Activated CD4-positive, alpha-beta memory T cell treated with anti-CD3 and anti-CD28 coated beads for 36 hours (primary cell): ENCODE data around the gene FAAP20. TPM values are rescaled to one million over a fixed set of nuclear protein-coding genes. Genes with fewer than 3 reads are reported as not detected.

ENCODE experiments used
- CTCF ChIA-PET: fragments of 350-600 bp; sonication (Branson Sonifier 250); formaldehyde crosslinking; loops from one replicate; lab custom pipeline; 2021; ENCODE audit warnings: antibody characterized with exemption, inconsistent platforms; lab: Charles Lee
- POLR2A ChIA-PET: fragments of 350-600 bp; sonication (Branson Sonifier 250); formaldehyde crosslinking; loops from one replicate; lab custom pipeline; 2021; ENCODE audit warnings: antibody characterized with exemption; lab: Charles Lee
- DNase-seq: peaks from one replicate; pipeline ENCODE4 v3.0.0-alpha.2; 2020
- H3K27ac Mint-ChIP-seq: one replicate; pipeline ENCODE4 v1.8.0; 2021; ENCODE audit warnings: mixed read lengths
- H3K27me3 Mint-ChIP-seq: one replicate; pipeline ENCODE4 v1.8.0; 2021; ENCODE audit warnings: mixed read lengths
- H3K36me3 Mint-ChIP-seq: one replicate; pipeline ENCODE4 v1.8.0; 2021; ENCODE audit warnings: mixed read lengths
- H3K4me1 Mint-ChIP-seq: one replicate; pipeline ENCODE4 v1.8.0; 2021; ENCODE audit warnings: low read depth, mixed read lengths
- H3K4me3 Mint-ChIP-seq: one replicate; pipeline ENCODE4 v1.8.0; 2021; ENCODE audit warnings: mild to moderate bottlenecking, mixed read lengths
- H3K9me3 Mint-ChIP-seq: one replicate; pipeline ENCODE4 v1.8.0; 2021; ENCODE audit warnings: mixed read lengths
- intact Hi-C: fragments of 100-400 bp; cut with micrococcal nuclease; formaldehyde crosslinking; loops from one replicate; pipeline ENCODE4 v1.15.1; 2023
- total RNA-seq, 2 experiments: library from RNA; stranded (reverse); gene quantifications; one replicate each; pipeline ENCODE4 v1.2.3, GENCODE V29; 2021

The FAAP20 gene
- total RNA-seq, 2 experiments from 2014 or later: 64.9 to 69.8 TPM

DNA sequence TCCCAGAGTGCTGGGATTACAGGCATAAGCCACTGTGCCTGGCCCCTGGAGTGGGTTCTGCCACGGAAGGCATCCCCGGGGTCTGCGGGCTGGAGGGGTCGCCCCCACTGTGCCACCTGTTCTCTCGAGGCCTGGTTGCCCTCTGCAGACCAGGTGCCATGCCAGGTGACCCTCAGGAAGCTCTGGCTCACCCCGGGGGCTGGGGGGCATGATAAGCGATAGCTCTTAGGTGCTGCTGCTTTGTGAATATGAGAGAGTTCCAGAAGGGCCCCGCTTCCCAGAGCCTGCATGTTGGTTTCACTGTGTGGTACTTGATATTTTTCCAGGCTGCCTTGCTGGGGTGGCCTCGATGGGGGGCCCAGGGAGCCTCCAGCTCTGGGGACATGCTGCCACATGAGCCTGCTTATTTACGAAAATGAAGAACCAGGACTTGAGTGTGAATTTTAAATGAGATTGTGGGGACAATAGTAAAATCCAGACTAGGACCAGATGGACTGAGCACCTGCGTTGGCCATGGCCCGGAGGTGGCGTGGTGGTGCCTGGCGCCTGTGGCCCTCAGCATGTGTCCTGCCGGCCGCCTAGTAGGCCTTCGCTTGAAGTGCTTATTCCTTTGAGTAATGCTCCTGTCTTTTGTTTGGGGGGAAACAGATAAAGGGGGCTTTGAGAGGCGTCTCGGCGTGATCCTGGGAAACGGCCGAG, 40.9 kb upstream of the FAAP20 start:
- DNase-seq: no peak
- intact Hi-C loops: loop anchor here (2.0 kb wide), 1 partner anchor 41 kb away; the partner anchor contains the start of gene FAAP20
- CTCF ChIA-PET: interaction anchor here (1.0 to 7.8 kb wide), 3 partner anchors 40 to 146 kb away, joined by 3 to 45 read pairs (median 18); partner anchors contain the start of gene FAAP20
- Mint-ChIP-seq H3K27ac (peak overlapping the region; percentile 94), H3K4me1 (peaks cover 78% of the 10 kb centered on the region), H3K4me3 (no peak overlapping the region), H3K27me3 (no peaks in the 10 kb centered on the region), H3K36me3 (peaks cover 23% of the 10 kb centered on the region), H3K9me3 (no peaks in the 10 kb centered on the region)
- POLR2A ChIA-PET: no interaction called here

DNA sequence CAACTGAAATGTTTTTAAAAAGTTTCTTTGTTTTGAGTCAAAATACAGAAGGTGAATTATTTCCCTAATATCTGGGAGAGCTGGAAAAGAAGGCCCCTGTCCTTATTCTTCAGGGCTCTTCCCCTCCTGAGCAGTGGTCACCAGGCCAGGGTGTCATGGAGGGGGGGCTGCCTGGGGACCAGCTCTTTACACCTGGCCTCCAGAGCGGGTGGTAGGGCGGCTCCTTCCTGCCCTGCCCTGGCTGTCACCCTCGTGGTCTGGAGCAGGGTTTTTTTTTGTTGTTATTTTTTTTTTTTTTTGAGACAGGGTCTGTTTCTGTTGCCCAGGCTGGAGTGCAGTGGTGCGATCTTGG, 40.2 kb upstream of the FAAP20 start:
- peak overlapping the region; percentile 94 for H3K27ac Mint-ChIP-seq
- POLR2A ChIA-PET: interaction anchor here (0.7 kb wide), 1 partner anchor 21 kb away, joined by 4 read pairs; no protein-coding TSS in a partner anchor
- DNase-seq: peak; percentile 39
- CTCF ChIA-PET: interaction anchor here (0.8 to 7.8 kb wide), 6 partner anchors 24 to 147 kb away, joined by 3 to 45 read pairs (median 3); partner anchors contain the start of gene FAAP20
- H3K9me3 Mint-ChIP-seq: no peaks in the 10 kb centered on the region
- H3K4me3 Mint-ChIP-seq: peak overlapping the region; percentile 99
- no peaks in the 10 kb centered on the region for H3K27me3 Mint-ChIP-seq
- intact Hi-C loops: loop anchor here (2.0 kb wide), 1 partner anchor 40 kb away; the partner anchor contains the start of gene FAAP20
- peaks cover 25% of the 10 kb centered on the region for H3K36me3 Mint-ChIP-seq
- H3K4me1 Mint-ChIP-seq: peaks cover 71% of the 10 kb centered on the region

DNA sequence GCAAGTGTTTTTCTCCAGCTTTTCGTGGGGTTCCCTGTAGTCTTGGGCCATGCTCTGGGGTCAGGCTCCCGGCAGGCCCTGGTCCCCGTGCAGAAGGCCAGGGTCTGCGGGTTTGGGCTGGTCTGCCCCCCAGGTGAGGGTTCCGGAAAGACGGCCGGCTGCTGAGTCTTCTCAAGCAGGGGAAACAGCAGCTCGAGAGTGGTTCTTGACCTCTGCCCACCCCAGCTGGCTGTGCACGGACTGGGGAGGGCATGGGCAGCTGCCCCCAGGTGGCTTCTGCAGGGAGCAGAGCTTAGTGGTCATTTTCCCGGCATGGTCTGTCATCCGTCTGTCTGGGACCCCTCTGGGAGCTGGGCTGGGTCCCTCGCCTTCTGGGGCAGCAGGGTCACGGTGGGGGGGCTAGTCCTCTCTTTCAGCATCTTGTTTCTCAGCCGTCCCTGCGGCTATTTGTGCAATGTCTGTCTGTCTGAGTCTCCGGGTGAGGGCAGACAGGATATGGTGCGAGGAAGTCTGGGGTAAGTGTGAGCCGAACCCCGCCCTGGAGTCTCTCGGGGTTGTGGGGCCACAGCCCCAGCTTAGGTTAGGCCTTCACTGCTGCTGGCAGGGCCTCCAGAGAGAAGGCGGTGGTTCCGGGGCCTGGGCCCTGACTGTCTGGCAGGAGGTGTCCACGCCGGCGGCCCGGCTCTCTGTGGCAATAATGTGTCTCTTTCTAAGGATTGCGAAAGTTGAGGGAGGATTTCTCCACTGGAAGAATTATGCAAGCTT, 39.6 kb upstream of the FAAP20 start:
- CTCF ChIA-PET: interaction anchor here (0.8 to 7.8 kb wide), 7 partner anchors 24 to 148 kb away, joined by 3 to 45 read pairs (median 3); partner anchors contain the start of gene FAAP20
- Mint-ChIP-seq H3K36me3 (peaks cover 30% of the 10 kb centered on the region), H3K4me3 (peak overlapping the region; percentile 99), H3K27me3 (no peaks in the 10 kb centered on the region), H3K4me1 (peaks cover 65% of the 10 kb centered on the region), H3K27ac (peak overlapping the region; percentile 94), H3K9me3 (no peaks in the 10 kb centered on the region)
- intact Hi-C loops: loop anchor here (2.0 kb wide), 1 partner anchor 39 kb away; the partner anchor contains the start of gene FAAP20
- POLR2A ChIA-PET: interaction anchor here (0.7 to 1.5 kb wide), 4 partner anchors 21 to 67 kb away, joined by 3 to 4 read pairs (median 4); no protein-coding TSS in a partner anchor
- DNase-seq: peak; percentile 83

DNA sequence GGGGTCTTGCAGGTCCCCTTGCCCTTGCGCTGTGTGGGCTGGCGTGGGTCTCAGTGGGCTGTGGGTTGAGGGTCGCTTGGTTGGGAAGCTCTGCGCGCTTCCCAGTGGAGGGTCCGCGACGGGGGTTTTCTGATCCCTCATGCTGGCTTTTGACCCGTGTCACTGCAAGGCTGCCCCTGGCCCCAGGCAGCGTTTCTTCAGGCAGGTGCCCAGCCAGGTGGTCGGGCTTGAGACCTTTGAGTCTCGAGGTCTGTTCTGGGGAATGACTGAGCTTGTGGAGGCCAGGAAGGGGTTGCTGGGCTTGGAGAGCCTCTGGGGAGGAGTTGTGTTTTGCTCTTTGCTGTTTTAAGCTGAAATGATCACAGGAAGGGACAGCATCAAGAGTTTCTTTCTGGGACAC, 38.9 kb upstream of the FAAP20 start:
- Mint-ChIP-seq H3K36me3 (peaks cover 34% of the 10 kb centered on the region), H3K4me3 (peak overlapping the region; percentile 99), H3K27me3 (no peaks in the 10 kb centered on the region), H3K4me1 (peaks cover 60% of the 10 kb centered on the region), H3K9me3 (no peaks in the 10 kb centered on the region), H3K27ac (peak overlapping the region; percentile 94)
- no peak for DNase-seq
- ChIA-PET POLR2A (interaction anchor here (1.1 to 2.4 kb wide), 4 partner anchors 22 to 158 kb away, joined by 3 to 7 read pairs (median 4); partner anchors contain the start of genes MORN1 and RER1), CTCF (interaction anchor here (1.1 to 7.8 kb wide), 3 partner anchors 38 to 148 kb away, joined by 6 to 45 read pairs (median 18); partner anchors contain the start of gene FAAP20)
- intact Hi-C loops: no loop called here

DNA sequence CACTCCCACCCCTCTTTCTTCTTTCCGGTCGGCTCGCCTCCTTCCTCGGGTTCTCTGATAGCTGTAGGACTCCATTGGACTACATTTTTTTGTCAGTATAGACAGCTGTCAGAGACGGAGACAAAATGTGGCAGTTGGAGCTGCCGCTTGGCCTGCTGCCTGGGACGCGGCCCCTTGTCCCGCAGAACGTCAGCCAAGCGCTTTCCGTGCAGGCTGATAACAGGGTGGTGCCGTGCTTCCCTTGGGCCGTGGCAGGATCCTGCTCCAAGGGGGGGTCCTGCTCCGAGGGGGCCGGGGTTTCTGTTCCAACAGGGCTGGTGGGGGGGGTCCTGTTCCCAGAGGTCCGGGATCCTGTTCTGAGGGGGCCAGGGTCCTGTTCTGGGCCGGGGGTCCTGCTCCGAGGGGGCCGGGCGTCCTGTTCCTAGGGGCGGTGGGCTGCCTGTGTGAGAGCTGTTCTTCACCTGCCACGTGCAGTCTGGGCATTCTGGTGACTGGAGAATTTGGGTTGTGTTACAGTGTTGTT, 38.4 kb upstream of the FAAP20 start:
- DNase-seq: peak; percentile 24
- ChIA-PET CTCF (interaction anchor here (1.1 to 7.8 kb wide), 3 partner anchors 38 to 149 kb away, joined by 6 to 45 read pairs (median 18); partner anchors contain the start of gene FAAP20), POLR2A (interaction anchor here (1.2 to 2.4 kb wide), 3 partner anchors 23 to 159 kb away, joined by 4 to 7 read pairs (median 4); partner anchors contain the start of genes MORN1 and RER1)
- Mint-ChIP-seq H3K27me3 (no peaks in the 10 kb centered on the region), H3K4me3 (peak overlapping the region; percentile 99), H3K36me3 (peaks cover 34% of the 10 kb centered on the region), H3K4me1 (peaks cover 55% of the 10 kb centered on the region), H3K9me3 (no peaks in the 10 kb centered on the region), H3K27ac (peak overlapping the region; percentile 94)
- intact Hi-C loops: loop anchor here (1.0 kb wide), 1 partner anchor 67 kb away; no protein-coding TSS in a partner anchor

DNA sequence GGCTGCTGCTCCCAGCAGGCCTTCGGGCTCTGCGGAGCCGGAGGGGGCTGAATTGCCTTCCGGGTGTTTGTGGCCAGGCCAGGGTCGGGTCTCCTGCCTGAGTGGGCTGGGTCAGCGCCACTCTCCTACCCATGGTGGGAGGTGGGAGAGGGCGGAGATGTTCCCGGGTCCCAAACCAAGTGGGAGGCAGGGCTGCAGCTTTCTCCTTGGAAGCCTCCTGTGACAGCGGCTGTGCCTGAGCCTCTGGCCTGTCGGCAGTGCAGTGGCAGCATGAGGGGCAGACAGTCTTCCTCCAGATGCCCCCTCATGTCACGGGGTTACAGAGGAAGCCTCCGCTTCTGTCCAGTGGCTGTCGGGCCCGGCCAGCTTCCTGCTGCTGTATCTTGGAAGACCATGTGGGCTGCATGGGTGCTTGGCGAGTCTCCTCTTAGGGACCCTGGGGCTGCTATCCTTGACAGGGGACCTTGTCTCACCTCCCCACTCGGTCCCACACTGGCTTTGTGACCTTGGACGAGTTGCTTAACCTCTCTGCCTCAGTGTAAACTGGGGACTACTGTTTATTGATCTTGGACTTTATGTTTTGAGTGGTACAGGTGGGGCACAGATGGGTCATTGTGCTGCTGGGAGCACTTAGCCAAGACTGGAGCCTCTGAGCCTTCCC, 37.8 kb upstream of the FAAP20 start:
- CTCF ChIA-PET: interaction anchor here (1.4 to 7.8 kb wide), 4 partner anchors 37 to 150 kb away, joined by 3 to 45 read pairs (median 12); partner anchors contain the start of gene FAAP20
- intact Hi-C loops: loop anchor here (1.0 kb wide), 1 partner anchor 68 kb away; no protein-coding TSS in a partner anchor
- H3K27me3 Mint-ChIP-seq: no peaks in the 10 kb centered on the region
- no peaks in the 10 kb centered on the region for H3K9me3 Mint-ChIP-seq
- peak overlapping the region; percentile 86 for H3K27ac Mint-ChIP-seq
- H3K4me3 Mint-ChIP-seq: peak overlapping the region; percentile 99
- POLR2A ChIA-PET: interaction anchor here (1.5 to 4.3 kb wide), 3 partner anchors 23 to 159 kb away, joined by 4 to 30 read pairs (median 7); partner anchors contain the start of genes MORN1 and RER1
- H3K4me1 Mint-ChIP-seq: peaks cover 51% of the 10 kb centered on the region
- H3K36me3 Mint-ChIP-seq: peaks cover 34% of the 10 kb centered on the region
- peak; percentile 23 for DNase-seq

DNA sequence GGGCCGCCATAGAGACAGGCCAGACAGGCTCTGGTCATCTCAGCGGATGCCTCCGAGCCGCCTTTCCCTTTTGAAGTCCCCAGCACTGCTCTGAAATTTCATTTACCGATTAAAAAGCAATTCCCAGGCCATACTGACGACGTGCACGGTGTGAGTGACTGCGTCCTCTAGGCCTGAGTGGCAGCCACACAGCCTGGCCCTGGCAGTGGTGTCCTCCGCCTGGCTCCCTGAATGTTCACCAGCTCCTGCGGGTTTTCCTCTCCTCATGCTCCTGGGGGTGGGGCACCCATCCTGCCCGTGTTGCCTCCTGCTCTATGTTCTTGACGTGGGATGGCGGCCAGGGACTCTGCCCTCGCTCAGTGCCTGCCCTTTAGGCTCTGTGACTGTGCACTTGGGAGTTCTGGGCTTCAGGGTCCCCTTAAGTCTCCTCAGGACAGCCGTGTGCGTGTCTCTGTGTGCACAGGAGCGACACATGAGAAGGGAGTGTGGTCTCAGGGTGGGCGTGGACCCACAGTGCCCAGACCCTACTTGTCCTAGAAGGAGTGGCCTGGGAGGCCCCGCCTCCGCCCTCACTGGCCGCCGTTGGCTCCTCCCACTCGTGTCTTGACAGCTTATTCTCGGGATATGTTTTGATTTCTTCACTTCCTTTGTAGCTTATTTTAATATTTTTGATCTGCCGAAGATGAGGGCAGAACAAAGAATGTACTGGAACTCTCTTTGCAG, 37.1 kb upstream of the FAAP20 start:
- ChIA-PET CTCF (interaction anchor here (1.4 to 7.8 kb wide), 4 partner anchors 36 to 150 kb away, joined by 3 to 45 read pairs (median 12); partner anchors contain the start of gene FAAP20), POLR2A (interaction anchor here (0.8 to 4.3 kb wide), 5 partner anchors 9 to 160 kb away, joined by 3 to 30 read pairs (median 5); partner anchors contain the start of genes MORN1 and RER1)
- Mint-ChIP-seq H3K4me1 (peaks cover 44% of the 10 kb centered on the region), H3K4me3 (peak overlapping the region; percentile 99), H3K36me3 (peaks cover 34% of the 10 kb centered on the region), H3K9me3 (no peaks in the 10 kb centered on the region), H3K27ac (peak overlapping the region; percentile 86), H3K27me3 (no peaks in the 10 kb centered on the region)
- DNase-seq: peak; percentile 86
- intact Hi-C loops: loop anchor here (1.0 kb wide), 2 partner anchors 25 to 69 kb away; no protein-coding TSS in a partner anchor

DNA sequence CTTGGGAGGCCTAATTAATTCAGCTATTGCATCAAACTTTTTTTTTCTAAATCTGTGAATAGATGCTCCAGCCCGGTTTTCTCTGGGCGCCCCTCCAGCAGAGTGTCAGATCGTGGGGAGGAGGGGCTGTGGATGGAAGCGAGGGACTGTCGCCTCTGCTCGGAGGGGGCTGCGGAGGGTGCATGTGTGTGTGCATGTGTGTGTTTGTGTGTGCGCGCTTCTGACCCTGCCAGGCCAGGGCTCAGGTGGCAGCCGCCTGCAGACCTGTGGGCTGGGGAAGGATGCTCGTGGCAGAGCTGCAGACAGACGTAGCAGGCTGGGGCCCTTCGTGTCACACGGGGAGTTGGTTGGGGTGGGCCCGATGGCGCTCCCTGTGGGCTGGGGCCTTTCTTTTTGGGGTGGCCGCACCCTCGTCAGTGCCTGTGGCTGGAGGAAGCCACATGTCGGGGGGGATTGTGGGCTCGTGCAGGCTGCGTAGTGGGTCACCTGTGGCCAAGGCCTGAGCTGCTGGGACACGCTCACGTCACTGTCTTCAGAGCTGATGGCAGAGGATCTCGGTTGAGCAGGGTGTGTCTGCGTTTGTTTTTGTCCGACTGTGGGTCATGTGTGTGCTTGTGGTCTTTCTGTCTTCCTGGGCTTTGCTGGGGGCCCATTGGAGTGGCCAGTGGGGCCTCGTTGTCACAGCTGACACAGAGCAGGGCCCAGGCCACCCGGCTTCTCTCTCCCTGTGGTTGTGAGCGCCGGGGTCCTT, 36.4 kb upstream of the FAAP20 start:
- POLR2A ChIA-PET: interaction anchor here (0.8 to 4.3 kb wide), 7 partner anchors 10 to 161 kb away, joined by 3 to 30 read pairs (median 5); partner anchors contain the start of genes MORN1 and RER1

DNA sequence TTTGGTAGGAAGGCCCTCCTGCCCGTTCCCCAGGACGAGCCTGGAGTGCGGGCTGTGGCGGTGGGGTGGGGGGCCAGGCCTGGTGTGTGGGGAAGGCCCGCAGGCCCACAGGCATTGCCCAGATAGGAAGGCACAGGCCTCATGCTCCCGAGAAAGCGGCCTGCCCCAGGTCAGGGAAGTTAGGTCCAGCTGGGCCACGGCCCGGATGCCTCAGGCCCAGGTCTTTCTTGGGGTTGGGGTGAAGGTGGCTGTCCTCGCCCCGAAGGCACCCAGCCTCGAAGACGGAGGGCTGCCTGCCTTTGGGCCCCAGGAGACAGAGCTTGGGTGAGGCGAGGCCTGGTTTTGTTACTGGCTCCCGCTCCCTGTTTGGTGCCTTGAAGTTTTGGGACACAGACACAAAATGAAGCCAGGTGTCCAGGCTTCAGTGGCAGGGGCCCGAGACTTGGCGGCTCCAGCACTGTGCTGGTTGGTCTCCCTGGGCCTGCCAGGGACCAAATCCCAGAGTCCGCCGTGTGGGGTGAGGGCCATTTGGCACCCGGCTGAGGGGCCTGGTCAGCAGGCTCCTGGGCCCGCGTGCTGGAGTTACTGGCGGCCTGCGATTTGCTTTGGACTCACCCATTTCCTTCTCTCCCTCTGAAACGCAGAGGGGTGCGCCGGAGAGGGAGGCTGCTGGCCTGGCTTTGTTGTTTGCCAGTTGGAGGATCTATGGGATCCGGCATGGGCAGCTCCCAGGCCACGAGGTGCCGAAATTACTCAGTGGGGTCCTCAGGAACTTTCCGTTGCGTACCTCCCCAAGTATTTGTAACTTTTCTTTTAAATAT, 35.5 kb upstream of the FAAP20 start:
- Mint-ChIP-seq H3K27ac (peak overlapping the region; percentile 96), H3K27me3 (peaks cover 1% of the 10 kb centered on the region), H3K9me3 (no peaks in the 10 kb centered on the region), H3K4me1 (peaks cover 28% of the 10 kb centered on the region), H3K4me3 (peak overlapping the region; percentile 99), H3K36me3 (peaks cover 34% of the 10 kb centered on the region)
- intact Hi-C loops: no loop called here
- peak; percentile 42 for DNase-seq
- ChIA-PET CTCF (interaction anchor here (0.8 to 7.8 kb wide), 6 partner anchors 27 to 152 kb away, joined by 3 to 45 read pairs (median 5); partner anchors contain the start of gene FAAP20), POLR2A (interaction anchor here (1.1 to 4.3 kb wide), 8 partner anchors 11 to 161 kb away, joined by 3 to 30 read pairs (median 4); partner anchors contain the start of genes MORN1 and RER1)

More for the DNA sequence above, 36.4 kb upstream of the FAAP20 start:
- Mint-ChIP-seq H3K27ac (peak overlapping the region; percentile 86), H3K4me1 (peaks cover 37% of the 10 kb centered on the region), H3K36me3 (peaks cover 34% of the 10 kb centered on the region), H3K4me3 (peak overlapping the region; percentile 99), H3K27me3 (peaks cover 1% of the 10 kb centered on the region), H3K9me3 (no peaks in the 10 kb centered on the region)
- CTCF ChIA-PET: interaction anchor here (0.8 to 7.8 kb wide), 6 partner anchors 36 to 151 kb away, joined by 3 to 45 read pairs (median 6); partner anchors contain the start of gene FAAP20
- intact Hi-C loops: loop anchor here (1.0 kb wide), 1 partner anchor 25 kb away; no protein-coding TSS in a partner anchor
- DNase-seq: peak; percentile 59
